Measurements from ENCODE around the gene CD47.

DNA sequence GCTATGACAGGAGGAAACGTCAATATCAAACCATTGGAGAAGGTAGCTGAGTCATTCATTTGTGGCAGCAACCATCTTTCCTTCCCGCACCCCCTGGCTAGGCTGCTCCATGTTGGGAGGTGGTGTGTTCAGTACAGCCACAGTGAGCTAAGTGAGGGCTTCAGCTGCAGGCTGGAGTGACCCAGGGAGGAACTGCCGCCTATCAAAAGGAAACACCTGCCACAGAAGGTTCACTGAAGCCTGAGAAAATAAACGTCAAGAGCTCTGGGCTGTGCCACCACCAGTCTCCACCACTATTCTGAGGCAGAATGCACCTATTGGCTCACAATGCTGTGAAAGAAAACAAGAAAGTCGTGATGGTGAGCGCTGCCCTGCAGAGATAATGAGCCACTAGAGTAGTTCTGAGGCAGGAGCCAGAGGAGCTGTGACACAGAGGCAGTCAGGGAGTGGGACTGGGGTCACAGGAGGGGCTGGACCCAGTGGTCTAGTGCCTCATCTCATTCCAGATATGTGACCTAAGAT, 34.8 kb upstream of the CD47 start:
- TF ChIP-seq, protein P1, sequence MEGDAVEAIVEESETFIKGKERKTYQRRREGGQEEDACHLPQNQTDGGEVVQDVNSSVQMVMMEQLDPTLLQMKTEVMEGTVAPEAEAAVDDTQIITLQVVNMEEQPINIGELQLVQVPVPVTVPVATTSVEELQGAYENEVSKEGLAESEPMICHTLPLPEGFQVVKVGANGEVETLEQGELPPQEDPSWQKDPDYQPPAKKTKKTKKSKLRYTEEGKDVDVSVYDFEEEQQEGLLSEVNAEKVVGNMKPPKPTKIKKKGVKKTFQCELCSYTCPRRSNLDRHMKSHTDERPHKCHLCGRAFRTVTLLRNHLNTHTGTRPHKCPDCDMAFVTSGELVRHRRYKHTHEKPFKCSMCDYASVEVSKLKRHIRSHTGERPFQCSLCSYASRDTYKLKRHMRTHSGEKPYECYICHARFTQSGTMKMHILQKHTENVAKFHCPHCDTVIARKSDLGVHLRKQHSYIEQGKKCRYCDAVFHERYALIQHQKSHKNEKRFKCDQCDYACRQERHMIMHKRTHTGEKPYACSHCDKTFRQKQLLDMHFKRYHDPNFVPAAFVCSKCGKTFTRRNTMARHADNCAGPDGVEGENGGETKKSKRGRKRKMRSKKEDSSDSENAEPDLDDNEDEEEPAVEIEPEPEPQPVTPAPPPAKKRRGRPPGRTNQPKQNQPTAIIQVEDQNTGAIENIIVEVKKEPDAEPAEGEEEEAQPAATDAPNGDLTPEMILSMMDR (conservative IDR thresholded peaks at IDR 0.05; ENCODE audit: low read depth, low read length): no peak
- no peak for TF ChIP-seq EZH2 (IDR thresholded peaks at IDR 0.05; ENCODE audit: borderline replicate concordance, low read depth, low read length, poor library complexity, severe bottlenecking)

Data from A673 (cell line).